Right lobe of liver (tissue), 6 donors: ENCODE measurements around the gene PAFAH1B1. TPM values are rescaled to one million over a fixed set of nuclear protein-coding genes. Genes with fewer than 3 reads are reported as not detected.
"Not testable (repeated sequence)": the region's sequence is repeated elsewhere in the genome, so short reads cannot be mapped to it uniquely, and the experiment has no call there.

ENCODE experiments used
- ATAC-seq, 4 donors: fragments of 200-7000 bp; cut with Tn5 transposase; one replicate each; pipeline ENCODE4 v1.9.1; 2020; ENCODE audit warnings: mild to moderate bottlenecking in 4 of 4, moderate library complexity in 4 of 4
- DNase-seq, 3 donors: peaks; one replicate each; pipeline ENCODE4 v3.0.0-alpha.2; 2020
- H3K27ac ChIP-seq, 3 donors: fragments of 200-600 bp; one replicate each; pipeline ENCODE4 v1.8.0; 2022
- H3K27me3 ChIP-seq, 2 donors: fragments of 200-600 bp; one replicate each; pipeline ENCODE4 v1.8.0; 2022
- H3K36me3 ChIP-seq, 4 donors: fragments of 200-600 bp; sonication (generic) in 1 of 4; one replicate each; pipeline versions ENCODE4 v1.5.1 to v1.8.0; 2017 to 2022; ENCODE audit warnings: control low read depth in 1 of 4
- H3K4me1 ChIP-seq, 4 donors: fragments of 200-600 bp; sonication (generic) in 1 of 4; one replicate each; pipeline versions ENCODE4 v1.5.1 to v1.8.0; 2017 to 2022; ENCODE audit warnings: control low read depth in 1 of 4
- H3K4me3 ChIP-seq, 3 donors: fragments of 200-600 bp; one replicate each; pipeline ENCODE4 v1.8.0; 2022
- H3K9me3 ChIP-seq, 4 donors: fragments of 200-600 bp; sonication (generic) in 1 of 4; one replicate each; pipeline versions ENCODE4 v1.5.1 to v1.8.0; 2017 to 2022; ENCODE audit warnings: control low read depth in 1 of 4
- CTCF ChIP-seq, 4 donors: fragments of 200-600 bp in 3 of 4; fragments of 450-650 bp in 1 of 4; IDR thresholded peaks; one replicate each; pipeline versions ENCODE4 v1.5.1 to v1.8.0; 2016 to 2022; ENCODE audit warnings: antibody characterized with exemption in 4 of 4, mild to moderate bottlenecking in 2 of 4
- POLR2A ChIP-seq: fragments of 450-650 bp; IDR thresholded peaks from one replicate; pipeline ENCODE4 v1.6.1; 2017; ENCODE audit warnings: antibody characterized with exemption, mild to moderate bottlenecking
- WGBS: methylation state at CpG from one replicate; pipeline ENCODE4 v1.1.6; 2018; ENCODE audit warnings: low coverage, low lambda C conversion rate; ENCODE audit not compliant: insufficient coverage; ENCODE audit errors: missing lambda C conversion rate; 5-methylcytosine and 5-hydroxymethylcytosine counted together
- intact Hi-C, 2 donors: fragments of 100-400 bp; cut with DNase I; formaldehyde crosslinking; loops; one replicate each; pipeline versions ENCODE4 v1.11.2 to v1.14.1; 2022
- total RNA-seq, 6 experiments: library from RNA; depleted of rRNA in 2 of 6; stranded (reverse); fragments of >200 nt in 2 of 6; fragmentation: NEBNext Ultra II Directional in 3 of 6; extraction: Animal tissue kit (Norgen Biotek cat#: 25700) in 3 of 6; gene quantifications; one replicate each; pipeline versions ENCODE4 v1.1.0 to v1.2.4, GENCODE V29; 2016 to 2023
- donor health status: DM: no; HTN: yes; CAD: no.
- donor health status: DM: no; HTN: no; CAD: no.
- donor health status: DM: no; HTN: no; CAD: no.
- donor health status: DM: no; HTN: yes; CAD: no.
- donor health status: DM: no; HTN: yes; CAD: no.

Gene PAFAH1B1
- total RNA-seq, 6 experiments from 2014 or later = 32.6 to 69.9 (median 42.2) TPM

DNA sequence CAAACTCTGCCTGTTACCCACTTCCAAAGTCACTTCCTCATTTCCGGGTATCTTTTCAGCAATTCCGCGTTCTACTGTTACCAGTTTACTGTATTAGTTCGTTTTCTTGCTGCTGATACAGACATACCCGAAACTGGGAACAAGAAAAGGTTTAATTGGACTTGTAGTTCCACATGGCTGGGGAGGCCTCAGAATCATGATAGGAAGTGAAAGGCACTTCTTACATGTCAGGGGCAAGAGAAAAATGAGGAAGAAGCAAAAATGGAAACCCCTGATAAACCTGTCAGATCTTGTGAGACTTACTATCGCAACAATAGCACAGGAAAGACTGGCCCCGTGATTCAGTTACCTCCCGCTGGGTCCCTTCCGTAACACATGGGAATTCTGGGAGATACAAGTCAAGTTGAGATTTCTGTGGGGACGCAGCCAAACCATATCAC, 30.9 kb downstream of the PAFAH1B1 start:
- Histone ChIP-seq H3K27me3 (no peaks in the 10 kb centered on the region), H3K4me3 (no peak overlapping the region), H3K4me1 (peaks cover 0 to 19% (median under 1%) of the 10 kb centered on the region in 4 donors), H3K36me3 (no peaks in the 10 kb centered on the region), H3K9me3 (no peaks in the 10 kb centered on the region), H3K27ac (no peak overlapping the region)
- WGBS = 68% methylated on average over 9 of the region's 10 CpGs
- ATAC-seq (peak in 1 of 4 donors; percentile 41), DNase-seq (no peak)
- TF ChIP-seq POLR2A (no peak), CTCF (IDR thresholded peaks at IDR 0.05) (no peak)
- intact Hi-C loops = no loop called here

DNA sequence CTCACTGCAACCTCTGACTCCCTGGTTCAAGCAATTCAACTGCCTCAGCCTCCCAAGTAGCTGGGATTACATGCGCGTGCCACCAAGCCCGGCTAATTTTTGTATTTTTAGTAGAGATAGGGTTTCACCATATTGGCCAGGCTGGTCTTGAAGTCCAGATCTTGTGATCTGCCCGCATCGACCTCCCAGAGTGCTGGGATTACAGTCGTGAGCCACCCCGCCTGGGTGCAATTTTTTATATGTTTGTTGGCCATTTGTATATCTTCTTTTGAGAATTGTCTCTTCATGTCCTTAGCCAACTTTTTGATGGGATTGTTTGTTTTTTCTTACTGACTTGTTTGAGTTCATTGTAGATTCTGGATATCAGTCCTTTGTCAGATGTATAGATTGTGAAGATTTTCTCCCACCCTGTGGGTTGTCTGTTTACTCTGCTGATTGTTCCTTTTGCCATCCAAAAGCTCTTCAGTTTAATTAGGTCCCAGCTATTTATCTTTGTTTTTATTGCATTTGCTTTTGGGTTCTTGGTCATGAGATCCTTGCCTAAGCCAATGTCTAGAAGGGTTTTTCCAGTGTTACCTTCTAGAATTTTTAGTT, 33.3 kb downstream of the PAFAH1B1 start:
- H3K27me3 ChIP-seq, H3K9me3 ChIP-seq, DNase-seq, H3K36me3 ChIP-seq, H3K4me3 ChIP-seq, H3K27ac ChIP-seq, intact Hi-C loops, ATAC-seq: not testable (repeated sequence)
- WGBS = 91% methylated on average over 4 of the region's 7 CpGs
- peaks cover 0 to 17% (median under 1%) of the 10 kb centered on the region in 4 donors for H3K4me1 ChIP-seq

- H3K27ac ChIP-seq, ATAC-seq, DNase-seq, H3K4me1 ChIP-seq, H3K9me3 ChIP-seq, H3K36me3 ChIP-seq, intact Hi-C loops, H3K4me3 ChIP-seq, H3K27me3 ChIP-seq: not testable (repeated sequence)
- 78% methylated on average over 2 of the region's 2 CpGs for WGBS
Measured at GRCh38 chr17:2628922-2629321, 35.5 kb downstream of the PAFAH1B1 start.

GRCh38 chr17:2631211-2631610, 37.8 kb downstream of the PAFAH1B1 start:
- no peak for ATAC-seq
- intact Hi-C loops = no loop called here

GRCh38 chr17:2634361-2634960, 41.0 kb downstream of the PAFAH1B1 start:
- Histone ChIP-seq H3K4me3 (no peak overlapping the region), H3K4me1 (peaks cover 0 to 4% (median 0%) of the 10 kb centered on the region in 4 donors), H3K27me3 (no peaks in the 10 kb centered on the region), H3K36me3 (peaks cover 0 to 14% (median 0%) of the 10 kb centered on the region in 4 donors), H3K27ac (no peak overlapping the region), H3K9me3 (no peaks in the 10 kb centered on the region)
- no peak for DNase-seq
- TF ChIP-seq POLR2A (no peak), CTCF (IDR thresholded peaks at IDR 0.05) (no peak)
- intact Hi-C loops = no loop called here
- ATAC-seq = no peak
- 70% methylated on average over 6 of the region's 9 CpGs for WGBS

More at GRCh38 chr17:2631211-2631610, 37.8 kb downstream of the PAFAH1B1 start:
- no peak for DNase-seq
- 45% methylated on average over 5 of the region's 9 CpGs for WGBS
- peaks cover 0 to 4% (median under 1%) of the 10 kb centered on the region in 4 donors for H3K4me1 ChIP-seq
- H3K4me3 ChIP-seq = no peak overlapping the region
- no peaks in the 10 kb centered on the region for H3K36me3 ChIP-seq
- no peak overlapping the region for H3K27ac ChIP-seq
- H3K27me3 ChIP-seq = no peaks in the 10 kb centered on the region
- TF ChIP-seq POLR2A = no peak
- no peak for TF ChIP-seq CTCF (IDR thresholded peaks at IDR 0.05)
- no peaks in the 10 kb centered on the region for H3K9me3 ChIP-seq
